HepG2 (cell line): Measurements from ENCODE around the gene TMEM86B. TPM values are rescaled to one million over a fixed set of nuclear protein-coding genes. Genes with fewer than 3 reads are reported as not detected.

Experiments
- ATAC-seq: fragments of 200-7000 bp; cut with Tn5 transposase; 3 replicates; pipeline ENCODE4 v1.9.1; 2020; ENCODE audit warnings: mild to moderate bottlenecking, moderate library complexity
- BruUV-seq: library from RNA; stranded (reverse); fragments of 400-500 nt; replicated peaks from 2 replicates; lab custom pipeline; 2021; lab: Mats Ljungman, UMichigan
- CTCF ChIA-PET: fragments of 300-600 bp; formaldehyde crosslinking; extraction: SDS; loops from one replicate; lab custom pipeline; 2021; ENCODE audit warnings: low total read pairs, inconsistent platforms, low intra/inter-chr PET ratio; lab: Yijun Ruan, JAX
- POLR2A ChIA-PET: fragments of 350-600 bp; sonication (Branson Sonifier 250); formaldehyde crosslinking; loops from one replicate; lab custom pipeline; 2020; ENCODE audit warnings: antibody characterized with exemption, inconsistent platforms; lab: Yijun Ruan, JAX
- DNase-seq: peaks from one replicate; pipeline ENCODE4 v3.0.0-alpha.2; 2015; ENCODE audit warnings: low spot score
- FAIRE-seq: peaks from 3 replicates; lab custom pipeline; 2011; peaks lifted over from hg19 to GRCh38; lab: Jason Lieb, UNC
- H2AFZ ChIP-seq: one replicate; pipeline ENCODE4 v1.6.1; 2011; ENCODE audit warnings: low read length, inconsistent platforms
- H3K27ac ChIP-seq: fragments of 300-600 bp; 3 replicates; pipeline ENCODE4 v1.8.0; 2011; ENCODE audit warnings: mixed run types, mild to moderate bottlenecking, mixed read lengths, low read length, inconsistent platforms; ENCODE audit not compliant: insufficient read depth; ENCODE audit errors: extremely low read length
- H3K27me3 ChIP-seq, 2 experiments: fragments of 200-600 bp in 1 of 2; 2 replicates in 1 of 2; 3 replicates in 1 of 2; pipeline versions ENCODE4 v1.6.0 to v1.8.0; 2011; ENCODE audit warnings: low read length in 2 of 2, mild to moderate bottlenecking in 2 of 2, moderate library complexity in 2 of 2, inconsistent platforms in 1 of 2; ENCODE audit not compliant: insufficient read depth in 2 of 2, control insufficient read depth in 1 of 2
- H3K36me3 ChIP-seq, 2 experiments: fragments of 200-600 bp in 1 of 2; replicated peaks in 1 of 2; 2 replicates in 1 of 2; 3 replicates in 1 of 2; pipeline versions ENCODE4 v1.5.1 to v1.8.0; 2011; ENCODE audit warnings: low read length in 2 of 2, inconsistent platforms in 1 of 2; ENCODE audit not compliant: insufficient read depth in 2 of 2, control insufficient read depth in 1 of 2
- H3K4me1 ChIP-seq: 2 replicates; pipeline ENCODE4 v1.5.1; 2012; ENCODE audit warnings: low read length, inconsistent platforms; ENCODE audit not compliant: insufficient read depth
- H3K4me2 ChIP-seq: 2 replicates; pipeline ENCODE4 v1.6.0; 2011; ENCODE audit warnings: low read depth, low read length, inconsistent platforms
- H3K4me3 ChIP-seq, 3 experiments: fragments of 200-600 bp in 1 of 3; sonication (generic), shearing (Covaris generic) in 1 of 3; replicated peaks in 1 of 3; 2 replicates each; pipeline ENCODE4 v1.5.1; 2011 to 2016; ENCODE audit warnings: low read length in 3 of 3, inconsistent platforms in 2 of 3, low read depth in 2 of 3, mild to moderate bottlenecking in 2 of 3, control low read depth in 1 of 3, mixed read lengths in 1 of 3; ENCODE audit not compliant: insufficient read depth in 1 of 3
- H3K79me2 ChIP-seq: one replicate; pipeline ENCODE4 v1.6.1; 2011; ENCODE audit warnings: low read length, inconsistent platforms; ENCODE audit not compliant: insufficient read depth
- H3K9ac ChIP-seq: 2 replicates; pipeline ENCODE4 v1.6.0; 2011; ENCODE audit warnings: mild to moderate bottlenecking, low read depth, low read length, inconsistent platforms; ENCODE audit not compliant: insufficient read depth
- H3K9me3 ChIP-seq: 2 replicates; pipeline ENCODE4 v1.5.1; 2012; ENCODE audit warnings: mild to moderate bottlenecking, low read length
- H4K20me1 ChIP-seq: 2 replicates; pipeline ENCODE4 v1.6.0; 2011; ENCODE audit warnings: inconsistent platforms, mild to moderate bottlenecking, low read length, moderate library complexity; ENCODE audit not compliant: insufficient read depth
- AGO2 ChIP-seq: fragments of 200-400 bp; formaldehyde crosslinking; optimal IDR thresholded peaks from 2 replicates; pipeline ENCODE3; 2017; ENCODE audit warnings: mild to moderate bottlenecking, low read depth, low read length, moderate library complexity
- NFIB ChIP-seq: sonication (generic); formaldehyde crosslinking; IDR thresholded peaks from 2 replicates; pipeline ENCODE4 v1.9.0; 2021; ENCODE audit warnings: missing genetic modification reagents, mild to moderate bottlenecking, borderline replicate concordance
- POLR2A ChIP-seq, 2 experiments: IDR thresholded peaks; 2 replicates each; pipeline ENCODE4 v1.6.1; 2011; ENCODE audit warnings: low read depth in 2 of 2, low read length in 2 of 2, mild to moderate bottlenecking in 1 of 2, moderate library complexity in 1 of 2; ENCODE audit not compliant: insufficient read depth in 1 of 2
- SCMH1 ChIP-seq: sonication (generic); formaldehyde crosslinking; IDR thresholded peaks from 2 replicates; pipeline ENCODE4 v1.9.0; 2021; ENCODE audit warnings: missing genetic modification reagents, mild to moderate bottlenecking, borderline replicate concordance
- TCF12 ChIP-seq, 2 experiments: fragments of 450-650 bp in 1 of 2; sonication (generic) in 1 of 2; formaldehyde crosslinking in 1 of 2; IDR thresholded peaks; 2 replicates each; pipeline versions ENCODE4 v1.6.1 to v1.8.0; 2017 to 2022; ENCODE audit warnings: antibody characterized with exemption in 1 of 2, mild to moderate bottlenecking in 1 of 2, missing genetic modification reagents in 1 of 2, moderate library complexity in 1 of 2
- WIZ ChIP-seq: sonication (generic); formaldehyde crosslinking; IDR thresholded peaks from 2 replicates; pipeline ENCODE4 v1.5.1; 2020; ENCODE audit warnings: mild to moderate bottlenecking, missing genetic modification reagents
- WGBS: methylation state at CpG from one replicate; pipeline ENCODE4 v1.1.6; 2017; ENCODE audit warnings: low lambda C conversion rate; 5-methylcytosine and 5-hydroxymethylcytosine counted together
- in situ Hi-C: cut with HindIII; loops from 2 replicates; pipeline ENCODE4 v1.10.0; 2017; ENCODE audit warnings: low pct_unique_long_range_greater_than_20kb; ENCODE audit not compliant: extremely low pct_ligation_motif_present
- intact Hi-C: fragments of 100-400 bp; cut with micrococcal nuclease; formaldehyde crosslinking; loops from one replicate; pipeline ENCODE4 v1.10.0; 2022; ENCODE audit not compliant: unreplicated experiment
- polyA plus RNA-seq, 8 experiments: library from polyadenylated mRNA; depleted of rRNA in 3 of 8; stranded (reverse) in 7 of 8; unstranded in 1 of 8; fragments of >200 nt; fragmentation: Illumina TruSeq in 4 of 8; extraction: Trizol in 4 of 8; gene quantifications; 2 replicates each; pipeline versions ENCODE4 v1.2.1 to v1.2.3, GENCODE V29; 2011 to 2016; ENCODE audit warnings: low read depth in 4 of 8, missing spikeins in 1 of 8, mixed read lengths in 1 of 8; ENCODE audit not compliant: insufficient read depth in 1 of 8
- total RNA-seq, 5 experiments: library from RNA; depleted of rRNA; stranded (reverse); fragments of >200 nt; fragmentation: Illumina TruSeq; extraction: Trizol; gene quantifications; 2 replicates each; pipeline ENCODE4 v1.2.3, GENCODE V29; 2016; ENCODE audit warnings: low read depth in 1 of 5
- TF ChIP-seq, protein P1 (sequence below): IDR thresholded peaks from 2 replicates; pipeline ENCODE4 v1.6.1; 2016

TMEM86B gene
- total and polyA plus RNA-seq, 2 of the 13 experiments (the other 11 are each of a cell fraction or from before 2014, with no cell fraction given), result 7.7 to 9.6 TPM

DNA sequence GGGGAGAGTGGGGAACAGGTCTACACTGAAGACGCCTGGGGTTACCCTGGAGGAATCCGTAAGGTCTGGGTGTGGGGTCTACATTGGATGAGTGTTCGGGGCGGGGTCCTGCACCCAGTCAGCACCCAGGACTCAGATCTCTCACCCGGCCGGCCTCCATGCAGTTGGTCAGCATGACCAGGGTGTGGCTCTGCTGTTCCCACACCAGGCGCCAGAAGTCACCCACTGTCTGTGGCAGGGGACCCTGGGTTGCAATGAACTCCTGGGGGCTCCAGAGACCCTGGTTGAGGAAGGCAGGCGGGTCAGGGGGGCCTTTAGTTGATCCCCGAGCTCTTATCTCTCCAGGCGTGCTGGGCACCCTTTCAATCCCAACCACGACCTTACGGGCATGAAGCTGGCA lies 42.5 kb downstream of the TMEM86B start:
- FAIRE-seq (no peak), DNase-seq (no peak), ATAC-seq (peak; percentile 33)
- intact Hi-C loops, result no loop called here
- TF ChIP-seq SCMH1 (CRISPR knock-in tag), result no peak
- TF ChIP-seq AGO2, result peak; percentile 33
- TF ChIP-seq WIZ, result no peak
- TF ChIP-seq NFIB (CRISPR knock-in tag), result no peak
- TF ChIP-seq, protein P1, sequence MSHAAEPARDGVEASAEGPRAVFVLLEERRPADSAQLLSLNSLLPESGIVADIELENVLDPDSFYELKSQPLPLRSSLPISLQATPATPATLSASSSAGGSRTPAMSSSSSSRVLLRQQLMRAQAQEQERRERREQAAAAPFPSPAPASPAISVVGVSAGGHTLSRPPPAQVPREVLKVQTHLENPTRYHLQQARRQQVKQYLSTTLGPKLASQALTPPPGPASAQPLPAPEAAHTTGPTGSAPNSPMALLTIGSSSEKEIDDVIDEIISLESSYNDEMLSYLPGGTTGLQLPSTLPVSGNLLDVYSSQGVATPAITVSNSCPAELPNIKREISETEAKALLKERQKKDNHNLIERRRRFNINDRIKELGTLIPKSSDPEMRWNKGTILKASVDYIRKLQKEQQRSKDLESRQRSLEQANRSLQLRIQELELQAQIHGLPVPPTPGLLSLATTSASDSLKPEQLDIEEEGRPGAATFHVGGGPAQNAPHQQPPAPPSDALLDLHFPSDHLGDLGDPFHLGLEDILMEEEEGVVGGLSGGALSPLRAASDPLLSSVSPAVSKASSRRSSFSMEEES (CRISPR knock-in tag), result no peak
- Histone ChIP-seq H3K4me1 (no peaks in the 10 kb centered on the region), H3K27me3 (no peaks in the 10 kb centered on the region), H3K36me3 (peaks cover 0 to 5% of the 10 kb centered on the region in 2 experiments; a peak in 2 of 5 replicates), H3K79me2 (no peaks in the 10 kb centered on the region), H3K4me2 (no peak overlapping the region), H3K9ac (no peak overlapping the region), H3K9me3 (no peaks in the 10 kb centered on the region), H4K20me1 (0 out of 2 replicates have a peak, but pooled peaks cover under 1% of the 10 kb centered on the region), H3K4me3 (no peak overlapping the region), H3K27ac (no peak overlapping the region), H2AFZ (no peak overlapping the region)
- POLR2A ChIA-PET, result no interaction called here
- 89% methylated on average over 4 of the region's 12 CpGs for WGBS
- in situ Hi-C loops, result no loop called here
- CTCF ChIA-PET, result no interaction called here
- no TSS peak for BruUV-seq

DNA sequence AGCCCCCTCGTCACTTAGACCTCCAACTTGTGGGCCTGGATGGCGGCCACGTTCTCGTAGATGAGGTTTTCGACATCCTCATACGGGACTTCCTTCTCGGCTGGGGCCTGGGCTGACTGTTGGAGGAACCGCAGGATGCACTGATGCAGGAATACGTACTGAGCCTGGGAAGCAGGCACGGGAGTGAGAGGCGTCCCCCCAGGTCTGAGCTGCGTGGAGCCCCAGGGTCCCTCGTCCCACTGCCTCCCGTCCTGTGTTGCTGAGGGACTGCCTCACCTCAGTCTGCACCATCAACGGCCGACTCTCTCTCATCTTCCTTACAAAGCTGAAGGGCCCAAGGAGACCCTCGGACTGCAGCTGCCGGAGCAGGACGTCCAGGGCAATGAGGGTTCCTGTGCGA lies 46.8 kb downstream of the TMEM86B start:
- WGBS, result 96% methylated on average over 19 of the region's 20 CpGs
- in situ Hi-C loops, result no loop called here
- POLR2A ChIA-PET, result interaction anchor here (2.8 kb wide), 1 partner anchor 25 kb away, joined by 9 read pairs; no protein-coding TSS in a partner anchor

More for the DNA sequence above, 46.8 kb downstream of the TMEM86B start:
- no TSS peak for BruUV-seq
- no peak overlapping the region for H3K4me2 ChIP-seq
- ATAC-seq (no peak), FAIRE-seq (no peak), DNase-seq (no peak)
- no peaks in the 10 kb centered on the region for H3K79me2 ChIP-seq
- intact Hi-C loops, result no loop called here
- H3K4me3 ChIP-seq, result no peak overlapping the region
- CTCF ChIA-PET, result no interaction called here
- no peaks in the 10 kb centered on the region for H3K9me3 ChIP-seq
- TF ChIP-seq POLR2A (IDR thresholded peaks at IDR 0.05; ENCODE audit: insufficient read depth in 1 of 2, low read depth in 2 of 2, low read length in 2 of 2) (0 out of 4 replicates have a peak, but pooled peaks of 1 of the 2 experiments have one; percentile 32), TCF12 (IDR thresholded peaks at IDR 0.05) (no peak), TCF12 (CRISPR knock-in tag; IDR thresholded peaks at IDR 0.05) (no peak)
- TF ChIP-seq, all 625 proteins: peak for 1
- Histone ChIP-seq H3K27ac (no peak overlapping the region), H3K4me1 (peaks cover 15% of the 10 kb centered on the region), H3K36me3 (peaks cover 0 to 6% of the 10 kb centered on the region in 2 experiments; a peak in 3 of 5 replicates), H4K20me1 (peaks cover 13% of the 10 kb centered on the region; the same call in 1 of the 2 replicates), H3K9ac (no peak overlapping the region), H3K27me3 (peaks cover 0 to 14% of the 10 kb centered on the region in 2 experiments; a peak in 3 of 5 replicates), H2AFZ (no peak overlapping the region)
